WTC11 (cell line): Measurements from ENCODE around the gene BBLN. TPM values are rescaled to one million over a fixed set of nuclear protein-coding genes. Genes with fewer than 3 reads are reported as not detected.

ENCODE experiments used
- ATAC-seq: fragments of 200-7000 bp; cut with Tn5 transposase; 2 replicates; pipeline ENCODE4 v1.10.0; 2021; ENCODE audit warnings: mild to moderate bottlenecking, moderate library complexity
- CTCF ChIA-PET: fragments of 300-600 bp; sonication (Branson Sonifier 250); formaldehyde crosslinking; loops from one replicate; lab custom pipeline; 2021; ENCODE audit warnings: antibody characterized with exemption; lab: Charles Lee
- POLR2A ChIA-PET: fragments of 350-600 bp; sonication (Branson Sonifier 250); formaldehyde crosslinking; loops from one replicate; lab custom pipeline; 2021; ENCODE audit warnings: antibody characterized with exemption; lab: Charles Lee
- DNase-seq: peaks from one replicate; pipeline ENCODE4 v3.0.0; 2021; ENCODE audit warnings: low spot score
- H3K27ac Mint-ChIP-seq: 2 replicates; pipeline ENCODE4 v1.8.0; 2021; ENCODE audit warnings: mixed read lengths
- H3K27me3 Mint-ChIP-seq: 2 replicates; pipeline ENCODE4 v1.8.0; 2021; ENCODE audit warnings: low read depth, mild to moderate bottlenecking, moderate library complexity, mixed read lengths
- H3K36me3 Mint-ChIP-seq: 2 replicates; pipeline ENCODE4 v1.8.0; 2021; ENCODE audit warnings: mixed read lengths
- H3K4me1 Mint-ChIP-seq: 2 replicates; pipeline ENCODE4 v1.8.0; 2022; ENCODE audit warnings: mixed read lengths
- H3K4me3 Mint-ChIP-seq: 2 replicates; pipeline ENCODE4 v1.8.0; 2021; ENCODE audit warnings: mild to moderate bottlenecking, moderate library complexity, mixed read lengths
- H3K9me3 Mint-ChIP-seq: 2 replicates; pipeline ENCODE4 v1.8.0; 2021; ENCODE audit warnings: mixed read lengths
- CBFB ChIP-seq: sonication (generic); formaldehyde crosslinking; IDR thresholded peaks from 2 replicates; pipeline ENCODE4 v1.8.1; 2022; ENCODE audit warnings: mild to moderate bottlenecking, low read depth, missing genetic modification reagents
- ELF4 ChIP-seq: sonication (generic); formaldehyde crosslinking; IDR thresholded peaks from 2 replicates; pipeline ENCODE4 v1.8.1; 2022; ENCODE audit warnings: low read depth, mild to moderate bottlenecking, moderate library complexity, missing genetic modification reagents
- EMX1 ChIP-seq: fragments of 250-450 bp; sonication (Bioruptor Pico); IDR thresholded peaks from 2 replicates; pipeline ENCODE4 v1.8.0; 2021; ENCODE audit warnings: mild to moderate bottlenecking
- PRRX2 ChIP-seq: fragments of 250-450 bp; sonication (Bioruptor Pico); IDR thresholded peaks from 2 replicates; pipeline ENCODE4 v1.8.0; 2021; ENCODE audit warnings: mild to moderate bottlenecking
- SMAD3 ChIP-seq: sonication (generic); formaldehyde crosslinking; IDR thresholded peaks from 2 replicates; pipeline ENCODE4 v1.8.0; 2022; ENCODE audit warnings: missing genetic modification reagents, mild to moderate bottlenecking, borderline replicate concordance
- ZBTB21 ChIP-seq: sonication (generic); formaldehyde crosslinking; IDR thresholded peaks from 2 replicates; pipeline ENCODE4 v1.8.1; 2023; ENCODE audit warnings: mild to moderate bottlenecking, missing genetic modification reagents, borderline replicate concordance
- ZNF219 ChIP-seq: sonication (generic); formaldehyde crosslinking; IDR thresholded peaks from 2 replicates; pipeline ENCODE4 v1.8.0; 2023; ENCODE audit warnings: missing genetic modification reagents, mild to moderate bottlenecking, borderline replicate concordance
- ZNF423 ChIP-seq: fragments of 250-450 bp; sonication (Bioruptor Pico); IDR thresholded peaks from 2 replicates; pipeline ENCODE4 v2.1.2; 2022; ENCODE audit warnings: mild to moderate bottlenecking, moderate library complexity
- total RNA-seq: library from RNA; stranded (reverse); gene quantifications from 3 replicates; pipeline ENCODE4 v1.2.3, GENCODE V29; 2021
- TF ChIP-seq, protein P1 (sequence below): sonication (generic); formaldehyde crosslinking; IDR thresholded peaks from 2 replicates; pipeline ENCODE4 v1.8.1; 2023; ENCODE audit warnings: mild to moderate bottlenecking, missing genetic modification reagents
- TF ChIP-seq, protein P2 (sequence below): fragments of 250-450 bp; sonication (Bioruptor Pico); IDR thresholded peaks from 2 replicates; pipeline ENCODE4 v1.9.0; 2021; ENCODE audit warnings: mild to moderate bottlenecking, borderline replicate concordance
- TF ChIP-seq, protein P3 (sequence below): sonication (generic); formaldehyde crosslinking; IDR thresholded peaks from 2 replicates; pipeline ENCODE4 v1.8.0; 2022; ENCODE audit warnings: mild to moderate bottlenecking, missing genetic modification reagents
- TF ChIP-seq, protein P4 (sequence below): sonication (generic); formaldehyde crosslinking; IDR thresholded peaks from 2 replicates; pipeline ENCODE4 v1.8.1; 2023; ENCODE audit warnings: mild to moderate bottlenecking, missing genetic modification reagents
- TF ChIP-seq, protein P5 (sequence below): sonication (generic); formaldehyde crosslinking; IDR thresholded peaks from 2 replicates; pipeline ENCODE4 v1.8.1; 2022; ENCODE audit warnings: mild to moderate bottlenecking, missing genetic modification reagents, moderate library complexity, borderline replicate concordance
- TF ChIP-seq, protein P6 (sequence below): fragments of 250-450 bp; sonication (Bioruptor Pico); IDR thresholded peaks from 2 replicates; pipeline ENCODE4 v1.9.0; 2021; ENCODE audit warnings: mild to moderate bottlenecking
- TF ChIP-seq, protein P7 (sequence below): sonication (generic); formaldehyde crosslinking; conservative IDR thresholded peaks from 2 replicates; pipeline ENCODE4 v1.8.1; 2022; ENCODE audit warnings: mild to moderate bottlenecking, missing genetic modification reagents

Gene BBLN
- total RNA-seq, 1 experiment from 2014 or later = 77.1 TPM

DNA sequence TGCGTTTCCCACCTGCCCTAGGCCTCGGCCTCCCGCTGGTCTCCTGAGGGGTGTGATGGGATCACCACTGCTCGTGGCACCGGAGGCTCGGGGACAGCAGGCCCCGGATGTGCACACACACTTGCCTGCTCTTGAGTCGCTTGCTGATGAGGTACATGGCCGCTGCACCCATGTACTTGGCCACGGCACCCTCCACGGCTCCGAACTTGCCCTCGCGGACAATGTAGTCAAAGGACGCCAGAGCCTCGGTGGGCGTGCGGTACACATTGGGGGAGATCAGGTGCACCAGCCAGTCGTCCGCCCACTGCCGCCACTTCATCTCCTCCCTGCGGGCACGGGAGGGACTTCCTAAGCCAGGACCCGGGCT lies 37.3 kb upstream of the BBLN start (continued):
- no peak for TF ChIP-seq ELF4 (CRISPR knock-in tag)

DNA sequence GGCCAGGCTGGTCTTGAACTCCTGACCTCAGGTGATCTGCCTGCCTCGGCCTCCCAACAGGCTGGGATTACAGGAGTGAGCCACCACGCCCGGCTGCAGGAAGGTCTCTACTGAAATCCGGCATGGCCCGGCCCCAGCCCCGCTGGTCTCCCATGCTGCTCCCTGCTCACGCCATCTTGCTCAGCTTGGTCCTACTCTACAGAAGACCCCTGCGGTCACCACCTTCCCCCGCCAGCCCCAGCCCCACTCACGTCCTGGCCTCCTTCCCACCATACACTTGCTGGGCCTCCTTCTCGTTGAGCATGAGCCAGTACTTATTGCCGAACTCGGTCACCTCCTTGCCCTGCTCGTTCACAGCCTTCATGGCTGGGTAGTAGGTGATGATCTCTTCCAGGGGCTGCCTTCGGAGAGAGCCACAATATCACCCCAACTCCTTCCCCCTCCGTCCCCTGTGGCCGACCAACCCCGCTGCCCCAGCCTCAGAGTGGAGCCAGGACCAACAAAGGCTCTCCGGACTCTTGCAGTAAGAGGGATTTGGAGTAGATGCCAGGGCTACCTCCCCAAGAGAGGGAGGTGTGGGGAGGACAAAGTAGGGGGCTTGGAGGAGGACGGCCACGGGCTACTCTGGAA lies 36.5 kb upstream of the BBLN start:
- Mint-ChIP-seq H3K27me3 (peaks cover 3% of the 10 kb centered on the region), H3K4me1 (peaks cover 12% of the 10 kb centered on the region), H3K27ac (no peak overlapping the region), H3K36me3 (peaks cover 19% of the 10 kb centered on the region), H3K9me3 (no peaks in the 10 kb centered on the region), H3K4me3 (no peak overlapping the region)
- no peak for DNase-seq
- TF ChIP-seq, protein P1, sequence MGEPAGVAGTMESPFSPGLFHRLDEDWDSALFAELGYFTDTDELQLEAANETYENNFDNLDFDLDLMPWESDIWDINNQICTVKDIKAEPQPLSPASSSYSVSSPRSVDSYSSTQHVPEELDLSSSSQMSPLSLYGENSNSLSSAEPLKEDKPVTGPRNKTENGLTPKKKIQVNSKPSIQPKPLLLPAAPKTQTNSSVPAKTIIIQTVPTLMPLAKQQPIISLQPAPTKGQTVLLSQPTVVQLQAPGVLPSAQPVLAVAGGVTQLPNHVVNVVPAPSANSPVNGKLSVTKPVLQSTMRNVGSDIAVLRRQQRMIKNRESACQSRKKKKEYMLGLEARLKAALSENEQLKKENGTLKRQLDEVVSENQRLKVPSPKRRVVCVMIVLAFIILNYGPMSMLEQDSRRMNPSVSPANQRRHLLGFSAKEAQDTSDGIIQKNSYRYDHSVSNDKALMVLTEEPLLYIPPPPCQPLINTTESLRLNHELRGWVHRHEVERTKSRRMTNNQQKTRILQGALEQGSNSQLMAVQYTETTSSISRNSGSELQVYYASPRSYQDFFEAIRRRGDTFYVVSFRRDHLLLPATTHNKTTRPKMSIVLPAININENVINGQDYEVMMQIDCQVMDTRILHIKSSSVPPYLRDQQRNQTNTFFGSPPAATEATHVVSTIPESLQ (CRISPR knock-in tag) = no peak
- TF ChIP-seq ZNF219 (CRISPR knock-in tag) = no peak
- TF ChIP-seq, protein P2, sequence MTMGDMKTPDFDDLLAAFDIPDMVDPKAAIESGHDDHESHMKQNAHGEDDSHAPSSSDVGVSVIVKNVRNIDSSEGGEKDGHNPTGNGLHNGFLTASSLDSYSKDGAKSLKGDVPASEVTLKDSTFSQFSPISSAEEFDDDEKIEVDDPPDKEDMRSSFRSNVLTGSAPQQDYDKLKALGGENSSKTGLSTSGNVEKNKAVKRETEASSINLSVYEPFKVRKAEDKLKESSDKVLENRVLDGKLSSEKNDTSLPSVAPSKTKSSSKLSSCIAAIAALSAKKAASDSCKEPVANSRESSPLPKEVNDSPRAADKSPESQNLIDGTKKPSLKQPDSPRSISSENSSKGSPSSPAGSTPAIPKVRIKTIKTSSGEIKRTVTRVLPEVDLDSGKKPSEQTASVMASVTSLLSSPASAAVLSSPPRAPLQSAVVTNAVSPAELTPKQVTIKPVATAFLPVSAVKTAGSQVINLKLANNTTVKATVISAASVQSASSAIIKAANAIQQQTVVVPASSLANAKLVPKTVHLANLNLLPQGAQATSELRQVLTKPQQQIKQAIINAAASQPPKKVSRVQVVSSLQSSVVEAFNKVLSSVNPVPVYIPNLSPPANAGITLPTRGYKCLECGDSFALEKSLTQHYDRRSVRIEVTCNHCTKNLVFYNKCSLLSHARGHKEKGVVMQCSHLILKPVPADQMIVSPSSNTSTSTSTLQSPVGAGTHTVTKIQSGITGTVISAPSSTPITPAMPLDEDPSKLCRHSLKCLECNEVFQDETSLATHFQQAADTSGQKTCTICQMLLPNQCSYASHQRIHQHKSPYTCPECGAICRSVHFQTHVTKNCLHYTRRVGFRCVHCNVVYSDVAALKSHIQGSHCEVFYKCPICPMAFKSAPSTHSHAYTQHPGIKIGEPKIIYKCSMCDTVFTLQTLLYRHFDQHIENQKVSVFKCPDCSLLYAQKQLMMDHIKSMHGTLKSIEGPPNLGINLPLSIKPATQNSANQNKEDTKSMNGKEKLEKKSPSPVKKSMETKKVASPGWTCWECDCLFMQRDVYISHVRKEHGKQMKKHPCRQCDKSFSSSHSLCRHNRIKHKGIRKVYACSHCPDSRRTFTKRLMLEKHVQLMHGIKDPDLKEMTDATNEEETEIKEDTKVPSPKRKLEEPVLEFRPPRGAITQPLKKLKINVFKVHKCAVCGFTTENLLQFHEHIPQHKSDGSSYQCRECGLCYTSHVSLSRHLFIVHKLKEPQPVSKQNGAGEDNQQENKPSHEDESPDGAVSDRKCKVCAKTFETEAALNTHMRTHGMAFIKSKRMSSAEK (CRISPR knock-in tag) = no peak
- TF ChIP-seq, protein P3, sequence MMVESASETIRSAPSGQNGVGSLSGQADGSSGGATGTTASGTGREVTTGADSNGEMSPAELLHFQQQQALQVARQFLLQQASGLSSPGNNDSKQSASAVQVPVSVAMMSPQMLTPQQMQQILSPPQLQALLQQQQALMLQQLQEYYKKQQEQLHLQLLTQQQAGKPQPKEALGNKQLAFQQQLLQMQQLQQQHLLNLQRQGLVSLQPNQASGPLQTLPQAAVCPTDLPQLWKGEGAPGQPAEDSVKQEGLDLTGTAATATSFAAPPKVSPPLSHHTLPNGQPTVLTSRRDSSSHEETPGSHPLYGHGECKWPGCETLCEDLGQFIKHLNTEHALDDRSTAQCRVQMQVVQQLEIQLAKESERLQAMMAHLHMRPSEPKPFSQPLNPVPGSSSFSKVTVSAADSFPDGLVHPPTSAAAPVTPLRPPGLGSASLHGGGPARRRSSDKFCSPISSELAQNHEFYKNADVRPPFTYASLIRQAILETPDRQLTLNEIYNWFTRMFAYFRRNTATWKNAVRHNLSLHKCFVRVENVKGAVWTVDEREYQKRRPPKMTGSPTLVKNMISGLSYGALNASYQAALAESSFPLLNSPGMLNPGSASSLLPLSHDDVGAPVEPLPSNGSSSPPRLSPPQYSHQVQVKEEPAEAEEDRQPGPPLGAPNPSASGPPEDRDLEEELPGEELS (CRISPR knock-in tag) = no peak
- no peak for TF ChIP-seq ZNF423 (CRISPR knock-in tag)
- no peak for TF ChIP-seq CBFB (CRISPR knock-in tag)
- POLR2A ChIA-PET = no interaction called here
- CTCF ChIA-PET = interaction anchor here (2.0 to 3.7 kb wide), 2 partner anchors 9 to 28 kb away, joined by 32 to 44 read pairs; no protein-coding TSS in a partner anchor
- no peak for ATAC-seq

DNA sequence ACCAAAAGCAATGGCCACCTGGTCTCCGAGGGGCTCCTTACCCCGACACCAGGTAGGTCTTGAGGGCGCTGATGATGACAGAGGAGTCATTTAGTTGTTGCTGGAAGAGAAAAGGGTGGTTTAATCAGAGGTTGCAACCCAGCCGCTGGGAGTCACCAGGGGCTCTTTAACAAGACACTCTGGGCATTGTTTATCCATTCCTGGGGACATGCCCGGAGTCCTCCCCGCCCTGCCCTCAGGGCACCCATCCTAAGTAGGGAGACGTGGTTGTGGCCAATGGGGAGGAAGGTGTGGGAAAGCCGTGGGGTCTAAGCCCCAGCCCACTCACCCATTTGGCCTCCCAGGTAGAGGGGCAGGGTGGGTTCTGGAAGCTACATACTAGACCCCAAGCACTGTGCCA lies 35.6 kb upstream of the BBLN start:
- ATAC-seq (no peak), DNase-seq (no peak)
- ChIA-PET CTCF (interaction anchor here (0.6 to 3.7 kb wide), 60 partner anchors 10 to 417 kb away, joined by 3 to 44 read pairs (median 4); partner anchors contain the start of genes BBLN, CFAP157, CIZ1 and DNM1), POLR2A (interaction anchor here (1.6 kb wide), 1 partner anchor 35 kb away, joined by 6 read pairs; the partner anchor contains the start of gene BBLN)
- TF ChIP-seq, protein P4, sequence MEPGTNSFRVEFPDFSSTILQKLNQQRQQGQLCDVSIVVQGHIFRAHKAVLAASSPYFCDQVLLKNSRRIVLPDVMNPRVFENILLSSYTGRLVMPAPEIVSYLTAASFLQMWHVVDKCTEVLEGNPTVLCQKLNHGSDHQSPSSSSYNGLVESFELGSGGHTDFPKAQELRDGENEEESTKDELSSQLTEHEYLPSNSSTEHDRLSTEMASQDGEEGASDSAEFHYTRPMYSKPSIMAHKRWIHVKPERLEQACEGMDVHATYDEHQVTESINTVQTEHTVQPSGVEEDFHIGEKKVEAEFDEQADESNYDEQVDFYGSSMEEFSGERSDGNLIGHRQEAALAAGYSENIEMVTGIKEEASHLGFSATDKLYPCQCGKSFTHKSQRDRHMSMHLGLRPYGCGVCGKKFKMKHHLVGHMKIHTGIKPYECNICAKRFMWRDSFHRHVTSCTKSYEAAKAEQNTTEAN (CRISPR knock-in tag) = no peak
- TF ChIP-seq ZBTB21 (CRISPR knock-in tag) (no peak), EMX1 (no peak), PRRX2 (no peak), SMAD3 (CRISPR knock-in tag) (no peak)
- TF ChIP-seq, protein P5, sequence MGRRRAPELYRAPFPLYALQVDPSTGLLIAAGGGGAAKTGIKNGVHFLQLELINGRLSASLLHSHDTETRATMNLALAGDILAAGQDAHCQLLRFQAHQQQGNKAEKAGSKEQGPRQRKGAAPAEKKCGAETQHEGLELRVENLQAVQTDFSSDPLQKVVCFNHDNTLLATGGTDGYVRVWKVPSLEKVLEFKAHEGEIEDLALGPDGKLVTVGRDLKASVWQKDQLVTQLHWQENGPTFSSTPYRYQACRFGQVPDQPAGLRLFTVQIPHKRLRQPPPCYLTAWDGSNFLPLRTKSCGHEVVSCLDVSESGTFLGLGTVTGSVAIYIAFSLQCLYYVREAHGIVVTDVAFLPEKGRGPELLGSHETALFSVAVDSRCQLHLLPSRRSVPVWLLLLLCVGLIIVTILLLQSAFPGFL (CRISPR knock-in tag) = no peak
- TF ChIP-seq, protein P6, sequence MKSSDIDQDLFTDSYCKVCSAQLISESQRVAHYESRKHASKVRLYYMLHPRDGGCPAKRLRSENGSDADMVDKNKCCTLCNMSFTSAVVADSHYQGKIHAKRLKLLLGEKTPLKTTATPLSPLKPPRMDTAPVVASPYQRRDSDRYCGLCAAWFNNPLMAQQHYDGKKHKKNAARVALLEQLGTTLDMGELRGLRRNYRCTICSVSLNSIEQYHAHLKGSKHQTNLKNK = no peak
- TF ChIP-seq, protein P7, sequence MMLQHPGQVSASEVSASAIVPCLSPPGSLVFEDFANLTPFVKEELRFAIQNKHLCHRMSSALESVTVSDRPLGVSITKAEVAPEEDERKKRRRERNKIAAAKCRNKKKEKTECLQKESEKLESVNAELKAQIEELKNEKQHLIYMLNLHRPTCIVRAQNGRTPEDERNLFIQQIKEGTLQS = no peak
- Mint-ChIP-seq H3K4me3 (no peak overlapping the region), H3K9me3 (peaks cover 7% of the 10 kb centered on the region), H3K36me3 (peaks cover 22% of the 10 kb centered on the region), H3K4me1 (peaks cover 17% of the 10 kb centered on the region), H3K27ac (no peak overlapping the region; the same call in 1 of the 2 replicates), H3K27me3 (peaks cover 11% of the 10 kb centered on the region)
